ENCODE results near the gene GSTCD.

DNA sequence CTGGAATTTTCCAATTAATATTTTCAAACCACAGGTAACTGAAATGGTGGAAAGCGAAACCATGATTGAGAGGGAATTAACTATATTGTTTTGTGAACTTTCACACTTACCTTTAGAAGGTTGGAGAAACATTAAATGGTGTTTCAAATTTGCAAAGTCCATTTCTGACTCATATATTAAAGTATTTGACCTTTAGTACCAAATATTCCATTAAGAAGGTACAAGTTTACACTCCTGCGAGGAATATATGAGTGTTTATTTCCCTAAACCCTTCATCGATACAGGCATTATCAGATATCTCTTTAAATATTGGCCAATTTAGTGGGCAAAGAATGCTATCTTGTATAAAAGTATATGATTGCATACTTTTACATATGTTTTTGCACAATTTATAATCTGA, 142.6 kb downstream of the GSTCD start:
- TF ChIP-seq POLR2A (IDR thresholded peaks at IDR 0.05): no peak
- TF ChIP-seq, protein P1, sequence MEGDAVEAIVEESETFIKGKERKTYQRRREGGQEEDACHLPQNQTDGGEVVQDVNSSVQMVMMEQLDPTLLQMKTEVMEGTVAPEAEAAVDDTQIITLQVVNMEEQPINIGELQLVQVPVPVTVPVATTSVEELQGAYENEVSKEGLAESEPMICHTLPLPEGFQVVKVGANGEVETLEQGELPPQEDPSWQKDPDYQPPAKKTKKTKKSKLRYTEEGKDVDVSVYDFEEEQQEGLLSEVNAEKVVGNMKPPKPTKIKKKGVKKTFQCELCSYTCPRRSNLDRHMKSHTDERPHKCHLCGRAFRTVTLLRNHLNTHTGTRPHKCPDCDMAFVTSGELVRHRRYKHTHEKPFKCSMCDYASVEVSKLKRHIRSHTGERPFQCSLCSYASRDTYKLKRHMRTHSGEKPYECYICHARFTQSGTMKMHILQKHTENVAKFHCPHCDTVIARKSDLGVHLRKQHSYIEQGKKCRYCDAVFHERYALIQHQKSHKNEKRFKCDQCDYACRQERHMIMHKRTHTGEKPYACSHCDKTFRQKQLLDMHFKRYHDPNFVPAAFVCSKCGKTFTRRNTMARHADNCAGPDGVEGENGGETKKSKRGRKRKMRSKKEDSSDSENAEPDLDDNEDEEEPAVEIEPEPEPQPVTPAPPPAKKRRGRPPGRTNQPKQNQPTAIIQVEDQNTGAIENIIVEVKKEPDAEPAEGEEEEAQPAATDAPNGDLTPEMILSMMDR (IDR thresholded peaks at IDR 0.05 in 8 of 11, conservative IDR thresholded peaks at IDR 0.05 in 3 of 11): no peak
- TF ChIP-seq POLR2AphosphoS5 (IDR thresholded peaks at IDR 0.05): no peak
